HG03280 (cell line): ENCODE results near the gene PPP1R8.
"Not testable (repeated sequence)": the region's sequence is repeated elsewhere in the genome, so short reads cannot be mapped to it uniquely, and the experiment has no call there.

ENCODE experiments used
- ATAC-seq: cut with Tn5 transposase; IDR thresholded peaks from one replicate; pipeline ENCODE4 v1.9.1; 2021; ENCODE audit warnings: mild to moderate bottlenecking, moderate library complexity; ENCODE audit not compliant: unreplicated experiment

The PPP1R8 gene

GRCh38 chr1:27831568-27832410 is 1.2 kb downstream of the PPP1R8 start:
- ATAC-seq, result no peak

GRCh38 chr1:27832762-27833161 is 2.2 kb downstream of the PPP1R8 start:
- ATAC-seq, result no peak

DNA sequence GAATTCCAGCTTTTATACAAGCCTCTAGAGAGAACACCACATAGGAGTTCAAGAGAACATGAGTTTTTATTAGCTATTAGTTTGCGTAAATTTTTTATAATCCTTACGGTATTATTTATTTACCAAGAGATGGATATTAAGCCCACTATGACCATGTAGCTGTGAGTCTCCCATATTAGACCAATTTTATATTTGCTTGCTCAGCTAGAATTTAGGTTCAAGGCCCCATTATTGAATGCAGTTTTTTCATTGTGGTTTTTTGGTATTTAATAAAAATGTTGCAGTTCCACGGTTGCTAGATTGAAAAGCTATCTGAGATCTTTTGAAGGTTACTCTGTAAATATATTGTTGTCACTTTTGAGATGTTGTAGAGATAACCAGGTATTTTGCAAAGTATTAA is 2.9 kb downstream of the PPP1R8 start:
- no peak for ATAC-seq

- no peak for ATAC-seq
Observed at GRCh38 chr1:27835046-27835445, 4.5 kb downstream of the PPP1R8 start.

DNA sequence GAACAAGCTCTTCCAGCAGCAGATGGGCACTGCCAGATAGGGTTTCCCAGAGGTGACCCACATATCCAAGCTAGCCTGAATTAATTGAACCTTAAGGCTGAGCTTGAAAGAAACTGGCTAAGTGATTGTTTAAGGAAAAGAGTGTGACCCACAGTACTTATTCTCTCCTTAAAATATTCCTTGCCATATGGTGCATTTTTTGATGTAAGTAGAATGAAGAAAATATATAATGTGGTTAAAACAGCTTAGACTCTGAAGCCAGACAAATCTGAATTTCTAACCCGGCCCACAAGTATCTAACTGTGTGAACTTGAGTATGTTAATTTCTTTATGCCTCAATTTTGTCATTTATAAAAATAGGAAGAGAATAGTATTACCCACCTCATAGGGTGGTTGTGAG is 4.9 kb downstream of the PPP1R8 start:
- ATAC-seq, result no peak

DNA sequence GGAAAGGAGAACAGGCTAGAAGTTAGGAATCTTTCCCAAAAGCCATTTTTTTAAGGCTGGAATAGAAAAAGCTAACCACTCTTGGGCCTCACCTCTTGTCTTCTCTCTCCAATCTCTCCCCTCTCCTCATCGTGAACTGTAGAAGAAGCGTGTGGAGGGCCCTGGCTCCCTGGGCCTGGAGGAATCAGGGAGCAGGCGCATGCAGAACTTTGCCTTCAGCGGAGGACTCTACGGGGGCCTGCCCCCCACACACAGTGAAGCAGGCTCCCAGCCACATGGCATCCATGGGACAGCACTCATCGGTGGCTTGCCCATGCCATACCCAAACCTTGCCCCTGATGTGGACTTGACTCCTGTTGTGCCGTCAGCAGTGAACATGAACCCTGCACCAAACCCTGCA is 19.4 kb downstream of the PPP1R8 start:
- ATAC-seq, result no peak

DNA sequence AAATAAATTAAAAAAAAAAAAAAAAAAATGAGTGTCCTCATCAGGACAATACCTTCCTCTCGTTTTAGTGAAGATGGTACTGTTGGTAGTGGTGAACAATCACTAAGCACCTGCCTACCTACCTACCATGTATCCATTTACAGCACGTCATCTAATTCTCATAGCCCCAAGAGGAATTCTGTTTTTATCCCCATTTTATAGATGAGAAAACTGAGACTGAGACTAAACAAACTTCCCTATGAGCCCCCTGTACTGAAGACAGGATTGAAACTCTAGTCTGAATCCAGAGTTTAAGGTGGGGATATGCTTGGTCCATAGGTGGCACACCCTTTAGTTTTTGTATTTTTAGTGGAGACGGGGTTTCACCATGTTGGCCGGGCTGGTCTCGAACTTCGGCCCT is 24.5 kb downstream of the PPP1R8 start:
- no peak for ATAC-seq

GRCh38 chr1:27856561-27857343 is 26.2 kb downstream of the PPP1R8 start:
- ATAC-seq, result no peak

- ATAC-seq, result not testable (repeated sequence)
Observed at GRCh38 chr1:27857552-27857951, 27.0 kb downstream of the PPP1R8 start.

- ATAC-seq, result no peak
Observed at GRCh38 chr1:27858072-27858948, 27.7 kb downstream of the PPP1R8 start.

DNA sequence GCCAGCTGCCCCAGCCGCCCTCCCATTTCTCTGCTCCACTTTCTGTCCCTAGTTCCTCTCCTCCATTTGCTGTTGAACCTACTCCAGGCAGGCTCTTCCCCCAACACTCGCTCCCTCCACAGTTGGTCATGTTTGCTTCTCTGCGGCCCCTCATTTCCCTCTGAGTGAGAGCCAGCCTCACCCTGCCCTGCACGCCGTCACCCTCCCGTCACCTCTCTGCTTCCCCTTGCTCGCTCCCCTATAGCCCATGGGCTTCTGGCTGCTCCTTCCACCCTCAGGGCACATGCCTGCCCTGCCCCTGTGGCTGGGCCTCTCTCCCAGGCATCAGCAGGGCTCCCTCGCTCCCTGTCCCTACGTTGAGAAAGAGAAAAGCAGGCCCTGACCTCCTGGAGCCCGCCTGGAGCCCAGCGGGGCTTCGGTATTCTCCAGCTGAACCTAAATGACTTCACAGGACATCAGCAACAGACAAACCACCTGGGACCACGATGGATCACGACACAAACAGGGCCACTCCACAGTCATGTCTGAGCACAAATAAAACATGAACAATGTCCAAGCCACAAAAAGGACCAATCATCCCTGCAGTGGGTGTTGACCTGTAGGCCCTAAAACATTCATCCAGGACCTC is 28.5 kb downstream of the PPP1R8 start:
- ATAC-seq, result no peak

DNA sequence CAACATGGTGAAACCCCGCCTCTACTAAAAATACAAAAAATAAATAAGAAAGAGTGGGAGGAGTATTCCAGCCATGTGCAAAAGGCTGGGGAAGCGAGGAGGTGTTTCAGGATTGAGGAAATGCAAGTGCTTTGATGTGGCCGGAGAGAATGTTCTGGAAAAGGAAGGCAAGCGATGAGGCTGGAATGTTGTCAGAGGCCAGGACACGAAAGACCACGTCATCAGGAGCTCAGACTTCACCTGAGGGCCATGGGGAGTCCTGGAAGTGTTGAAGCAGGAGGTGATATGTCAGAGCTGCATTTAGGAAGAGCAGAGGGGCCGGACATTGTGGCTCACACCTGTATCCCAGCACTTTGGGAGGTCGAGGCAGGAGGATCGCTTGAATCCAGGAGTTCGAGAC is 30.9 kb downstream of the PPP1R8 start:
- no peak for ATAC-seq

- no peak for ATAC-seq
Observed at GRCh38 chr1:27862004-27862403, 31.4 kb downstream of the PPP1R8 start.

DNA sequence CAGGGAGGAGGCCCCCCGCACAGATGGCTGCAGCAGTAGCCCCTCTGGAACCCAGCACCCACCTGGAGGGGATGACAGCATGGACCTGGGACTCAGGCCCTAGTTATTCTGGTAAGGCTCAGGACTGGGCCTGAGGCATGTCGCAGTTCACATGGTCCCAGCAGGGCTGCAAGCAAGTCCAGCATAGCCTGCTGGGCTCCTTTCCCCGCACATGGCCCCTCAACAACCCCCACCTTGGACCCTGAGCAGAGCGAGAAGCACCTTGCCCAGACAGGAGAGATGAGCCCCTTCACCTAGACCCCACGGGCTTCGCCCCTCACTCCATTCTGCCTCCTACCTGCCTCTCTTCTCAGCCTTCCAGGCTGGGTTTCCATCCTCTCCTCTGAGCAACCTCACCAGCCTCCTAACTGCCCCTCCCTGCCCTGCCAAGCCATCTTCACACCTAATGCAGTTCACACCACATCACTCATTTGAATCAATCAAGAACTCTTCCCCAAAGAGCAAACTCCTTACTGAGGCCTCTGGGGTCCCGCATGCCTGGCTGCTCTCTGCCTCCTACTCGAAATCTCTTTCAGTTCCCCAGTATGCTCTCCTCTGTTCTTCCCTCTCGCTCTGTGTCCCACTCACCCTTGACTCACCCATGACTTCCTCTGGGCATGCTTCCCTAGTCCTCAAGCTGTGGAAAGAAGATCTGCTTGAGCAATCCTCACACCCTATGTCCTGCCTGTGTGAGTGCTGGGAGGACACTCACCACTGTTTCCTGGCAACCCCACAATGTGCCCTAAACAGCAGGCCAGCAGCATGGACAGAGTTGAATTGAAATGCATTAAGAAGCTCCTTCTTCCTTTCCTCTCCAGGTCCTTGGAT is 32.3 kb downstream of the PPP1R8 start:
- ATAC-seq, result no peak

DNA sequence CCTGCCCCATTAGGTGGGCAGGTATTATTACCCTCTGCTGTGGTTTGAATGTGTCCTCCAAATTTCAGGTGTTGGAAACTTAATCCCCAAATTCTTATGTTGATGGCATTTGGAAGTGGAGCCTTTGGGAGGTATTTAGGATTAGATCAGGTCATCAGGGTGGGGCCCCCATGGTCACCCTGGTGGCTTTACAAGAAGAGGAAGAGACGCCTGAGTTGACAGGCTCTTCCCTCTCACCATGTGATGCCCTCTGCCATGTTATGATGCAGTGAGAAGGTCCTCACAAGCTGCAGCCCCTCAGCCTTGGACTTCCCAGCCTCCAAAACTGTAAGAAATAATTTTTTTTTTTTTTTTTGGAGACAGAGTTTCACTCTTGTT is 32.9 kb downstream of the PPP1R8 start:
- no peak for ATAC-seq

DNA sequence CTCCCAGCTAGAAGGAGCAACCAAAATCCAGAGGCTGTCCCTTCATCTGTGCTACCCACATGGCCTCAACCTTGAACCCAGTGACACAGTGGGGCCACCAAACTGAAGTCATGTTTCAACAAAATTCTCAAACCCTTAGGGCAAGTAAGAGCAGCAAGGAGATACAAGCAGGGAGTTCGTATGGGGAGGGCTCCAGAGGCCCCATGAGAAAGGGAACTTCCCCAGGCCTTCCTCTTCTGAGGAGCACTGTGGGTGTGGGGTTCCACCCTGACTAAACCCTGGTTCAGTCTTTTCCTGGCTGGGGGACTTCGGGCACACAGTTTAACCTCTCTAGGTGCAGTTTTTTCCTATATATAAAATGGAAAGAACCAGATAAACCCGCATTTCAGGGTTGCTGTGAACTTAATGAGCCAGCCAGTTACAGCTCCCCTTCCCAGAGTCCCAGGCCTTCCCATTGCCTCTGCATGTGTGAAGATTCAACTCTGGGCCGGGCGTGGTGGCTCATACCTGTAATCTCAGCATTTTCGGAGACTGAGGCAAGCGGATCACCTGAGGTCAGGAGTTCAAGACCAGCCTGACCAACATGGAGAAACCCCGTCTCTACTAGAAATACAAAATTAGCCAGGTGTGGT is 33.8 kb downstream of the PPP1R8 start:
- no peak for ATAC-seq

GRCh38 chr1:27865821-27866220 is 35.2 kb downstream of the PPP1R8 start:
- ATAC-seq, result no peak

- no peak for ATAC-seq
Observed at GRCh38 chr1:27868556-27868931, 38.0 kb downstream of the PPP1R8 start.

DNA sequence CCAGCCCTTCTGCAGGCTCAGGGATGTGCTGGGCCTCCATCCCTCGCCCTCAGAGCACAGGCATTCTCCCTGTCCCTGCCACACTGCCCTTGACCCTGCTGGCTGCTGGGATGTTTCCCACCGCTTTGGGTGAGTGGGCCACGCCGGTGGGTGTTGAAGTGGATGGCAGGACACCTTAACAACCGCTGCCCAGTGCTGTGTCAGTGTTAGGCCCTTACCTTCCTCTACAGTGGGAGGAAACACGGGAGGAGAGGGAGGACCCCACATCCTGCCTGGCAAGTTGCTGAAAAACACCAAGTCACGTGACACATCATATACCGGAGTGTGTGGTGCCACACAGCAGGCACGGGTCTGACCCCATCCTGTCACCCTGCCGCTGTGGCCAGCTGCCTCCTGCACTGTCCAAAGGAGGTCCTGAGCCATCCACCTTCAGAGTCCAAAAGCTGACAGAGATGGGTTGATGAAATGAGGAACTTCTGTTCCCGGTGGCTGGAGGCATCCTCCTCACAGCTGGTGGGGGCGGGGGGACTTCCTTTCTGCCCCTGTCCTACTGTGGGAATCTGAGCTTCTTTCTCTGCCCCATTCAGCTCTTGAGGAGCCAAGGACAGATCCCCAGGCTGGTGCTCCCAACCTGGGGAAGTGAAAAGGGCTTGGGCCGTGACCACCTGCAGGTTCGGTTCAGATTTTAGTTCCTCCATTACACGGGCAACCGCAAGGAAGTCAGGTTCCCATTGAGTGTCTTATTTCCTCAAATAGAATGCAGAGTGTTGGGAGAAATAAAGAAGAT is 38.5 kb downstream of the PPP1R8 start:
- no peak for ATAC-seq
